H54 (cell line): Measurements from ENCODE around the gene SPRED2.
A peak's percentile ranks its signal among the peaks of the same experiment; 100 is the strongest.

Source experiments
- DNase-seq: peaks from one replicate; pipeline ENCODE4 v3.0.0; 2011; ENCODE audit warnings: low spot score, mixed read lengths; ENCODE audit not compliant: insufficient read length
- FAIRE-seq: peaks from 3 replicates; lab custom pipeline; 2011; peaks lifted over from hg19 to GRCh38; lab: Jason Lieb, UNC
- POLR2A ChIP-seq: IDR thresholded peaks from 2 replicates; pipeline ENCODE4 v1.6.1; 2011; ENCODE audit warnings: low read depth, mild to moderate bottlenecking, low read length

SPRED2 gene

GRCh38 chr2:65268957-65269356, 163.4 kb downstream of the SPRED2 start:
- FAIRE-seq (no peak), DNase-seq (no peak)
- TF ChIP-seq POLR2A, result no peak

- no peak for TF ChIP-seq POLR2A
- no peak for FAIRE-seq
- no peak for DNase-seq
Observed at GRCh38 chr2:65267008-65267407, 165.4 kb downstream of the SPRED2 start.

DNA sequence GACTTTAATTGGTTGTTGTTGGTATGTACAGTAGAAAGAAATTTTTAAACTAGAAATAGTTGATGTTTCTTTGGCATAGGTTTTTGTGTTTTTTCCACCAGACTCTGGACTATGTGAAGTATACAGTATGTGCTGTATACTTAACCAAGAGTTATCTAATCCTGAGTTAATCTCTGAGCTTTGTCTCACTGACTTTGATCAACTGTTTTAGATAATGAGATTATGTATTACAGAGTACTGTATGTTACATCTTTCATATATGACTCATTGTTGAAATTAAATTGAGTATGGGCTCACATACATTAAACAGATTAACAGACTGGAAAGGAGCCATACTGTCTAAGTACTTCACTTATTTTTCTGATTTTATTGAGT, 166.7 kb downstream of the SPRED2 start:
- no peak for DNase-seq
- no peak for FAIRE-seq
- TF ChIP-seq POLR2A, result no peak

DNA sequence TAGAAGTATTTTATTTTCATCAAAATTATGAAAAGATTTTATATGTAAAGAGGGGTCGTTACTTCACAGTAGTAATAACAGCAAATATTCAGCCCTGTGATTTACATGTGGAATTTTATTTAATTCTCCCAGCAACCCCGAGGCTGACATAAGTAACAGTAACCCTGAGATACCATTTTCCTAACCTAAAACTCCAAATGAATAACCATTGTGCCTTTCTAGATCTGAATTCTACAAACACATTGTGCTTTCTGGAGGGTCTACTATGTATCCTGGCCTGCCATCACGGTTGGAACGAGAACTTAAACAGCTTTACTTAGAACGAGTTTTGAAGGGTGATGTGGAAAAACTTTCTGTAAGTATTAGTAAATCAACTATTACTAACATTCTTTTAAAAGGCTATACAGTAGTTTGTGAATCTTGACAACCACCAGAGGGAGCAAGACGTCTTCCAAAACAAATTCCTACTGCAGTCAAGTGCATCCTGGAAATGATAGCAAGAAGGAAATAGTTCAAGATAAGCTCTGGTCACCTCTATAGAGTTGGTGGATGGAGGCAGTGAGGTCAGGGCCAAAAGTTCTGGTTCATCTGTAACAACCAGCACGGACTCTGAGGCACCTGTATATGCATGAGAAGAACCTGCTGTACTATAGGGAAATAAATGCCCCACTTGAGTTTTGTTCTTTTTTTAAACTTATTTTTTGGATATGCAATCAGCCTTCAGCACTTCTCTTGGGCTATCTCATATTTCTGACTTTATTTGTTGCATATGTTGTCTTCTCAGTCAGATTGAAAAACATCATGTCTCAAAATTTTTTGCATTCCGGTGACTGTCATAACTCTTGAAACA, 167.4 kb downstream of the SPRED2 start:
- TF ChIP-seq POLR2A, result no peak
- FAIRE-seq (peak; percentile 92), DNase-seq (no peak)

- no peak for FAIRE-seq
- TF ChIP-seq POLR2A, result no peak
- DNase-seq, result no peak
Observed at GRCh38 chr2:65263986-65264385, 168.4 kb downstream of the SPRED2 start.

- no peak for FAIRE-seq
- no peak for TF ChIP-seq POLR2A
- no peak for DNase-seq
Observed at GRCh38 chr2:65263262-65263661, 169.1 kb downstream of the SPRED2 start.

DNA sequence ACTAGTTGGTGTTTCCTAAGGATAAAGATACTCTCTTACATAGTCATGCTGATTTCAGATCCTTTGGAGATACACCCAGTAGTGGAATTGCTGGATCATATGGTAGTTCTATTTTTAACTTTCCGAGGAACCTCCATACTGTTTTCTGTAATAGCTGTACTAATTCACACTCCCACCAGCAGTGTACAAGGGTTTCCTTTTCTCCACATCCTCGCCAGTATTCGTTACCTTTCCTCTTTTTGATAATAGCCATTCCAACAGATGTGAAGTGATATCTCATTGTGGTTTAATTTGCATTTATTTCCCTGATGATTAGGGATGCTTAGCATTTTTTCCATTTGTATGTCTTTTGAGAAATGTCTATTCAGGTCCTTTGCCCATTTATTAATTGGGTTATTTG, 170.7 kb downstream of the SPRED2 start:
- DNase-seq, result no peak
- no peak for TF ChIP-seq POLR2A
- FAIRE-seq, result peak; percentile 43
